Gastroesophageal sphincter (tissue), 3 donors: Measurements from ENCODE around the gene SYNDIG1.

Source experiments
- POLR2A ChIP-seq, 2 donors: fragments of 450-650 bp; IDR thresholded peaks; one replicate each; pipeline ENCODE4 v1.6.1; 2017; ENCODE audit warnings: antibody characterized with exemption in 2 of 2, mild to moderate bottlenecking in 2 of 2, moderate library complexity in 1 of 2
- TF ChIP-seq, protein P1 (sequence below), 4 experiments: fragments of 200-600 bp in 2 of 4; fragments of 450-650 bp in 2 of 4; sonication (generic) in 1 of 4; IDR thresholded peaks; one replicate each; pipeline ENCODE4 v1.5.1; 2017 to 2019; ENCODE audit warnings: antibody characterized with exemption in 4 of 4, mild to moderate bottlenecking in 2 of 4, moderate library complexity in 2 of 4

DNA sequence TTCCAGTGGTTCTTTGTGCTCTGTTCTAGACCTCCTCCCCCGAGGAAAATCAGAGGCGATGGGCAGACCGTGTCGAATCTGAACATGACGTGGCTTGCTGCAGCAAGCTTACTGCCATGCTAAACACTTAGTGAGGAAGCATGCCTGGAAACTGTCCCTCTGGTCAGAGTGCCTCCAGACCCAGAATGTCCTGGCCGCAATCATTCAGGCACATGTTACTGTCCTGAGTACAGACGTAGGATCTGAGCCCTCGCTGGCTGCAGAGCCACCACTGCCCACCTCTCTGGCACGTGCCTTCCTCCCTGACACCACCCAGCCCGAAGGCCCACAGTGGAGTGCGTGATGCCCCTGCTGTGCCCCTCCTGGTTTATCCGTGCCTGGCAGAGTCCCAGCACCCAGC, 163.6 kb downstream of the SYNDIG1 start:
- TF ChIP-seq, protein P1, sequence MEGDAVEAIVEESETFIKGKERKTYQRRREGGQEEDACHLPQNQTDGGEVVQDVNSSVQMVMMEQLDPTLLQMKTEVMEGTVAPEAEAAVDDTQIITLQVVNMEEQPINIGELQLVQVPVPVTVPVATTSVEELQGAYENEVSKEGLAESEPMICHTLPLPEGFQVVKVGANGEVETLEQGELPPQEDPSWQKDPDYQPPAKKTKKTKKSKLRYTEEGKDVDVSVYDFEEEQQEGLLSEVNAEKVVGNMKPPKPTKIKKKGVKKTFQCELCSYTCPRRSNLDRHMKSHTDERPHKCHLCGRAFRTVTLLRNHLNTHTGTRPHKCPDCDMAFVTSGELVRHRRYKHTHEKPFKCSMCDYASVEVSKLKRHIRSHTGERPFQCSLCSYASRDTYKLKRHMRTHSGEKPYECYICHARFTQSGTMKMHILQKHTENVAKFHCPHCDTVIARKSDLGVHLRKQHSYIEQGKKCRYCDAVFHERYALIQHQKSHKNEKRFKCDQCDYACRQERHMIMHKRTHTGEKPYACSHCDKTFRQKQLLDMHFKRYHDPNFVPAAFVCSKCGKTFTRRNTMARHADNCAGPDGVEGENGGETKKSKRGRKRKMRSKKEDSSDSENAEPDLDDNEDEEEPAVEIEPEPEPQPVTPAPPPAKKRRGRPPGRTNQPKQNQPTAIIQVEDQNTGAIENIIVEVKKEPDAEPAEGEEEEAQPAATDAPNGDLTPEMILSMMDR (IDR thresholded peaks at IDR 0.05) = no peak
- TF ChIP-seq POLR2A (IDR thresholded peaks at IDR 0.05) = no peak
